Neural cell (in vitro differentiated cells): ENCODE measurements around the gene TLR6. TPM values are rescaled to one million over a fixed set of nuclear protein-coding genes. Genes with fewer than 3 reads are reported as not detected.

Experiments
- H2AFZ ChIP-seq: fragments of 200-600, 300-800 bp; sonication (generic), shearing (Covaris generic); 2 replicates; pipeline ENCODE4 v1.6.0; 2014; ENCODE audit warnings: low read depth, mild to moderate bottlenecking, antibody characterized with exemption, low read length, moderate library complexity
- H3F3A ChIP-seq: fragments of 200-600 bp; shearing (Covaris generic); 2 replicates; pipeline ENCODE4 v1.6.1; 2016; ENCODE audit warnings: mild to moderate bottlenecking, moderate library complexity, mixed read lengths, antibody characterized with exemption, low read length; ENCODE audit not compliant: insufficient read depth, poor library complexity, severe bottlenecking
- H3K27ac ChIP-seq: fragments of 200-600, 300-800 bp; sonication (generic), shearing (Covaris generic); 2 replicates; pipeline ENCODE4 v1.5.1; 2014; ENCODE audit warnings: mild to moderate bottlenecking, low read length, moderate library complexity
- H3K27me3 ChIP-seq: fragments of 300-800, 200-600 bp; sonication (generic), shearing (Covaris generic); 2 replicates; pipeline ENCODE4 v1.6.0; 2014; ENCODE audit warnings: mild to moderate bottlenecking, low read depth, low read length, moderate library complexity; ENCODE audit not compliant: insufficient read depth
- H3K36me3 ChIP-seq: fragments of 300-800, 200-600 bp; sonication (generic), shearing (Covaris generic); 2 replicates; pipeline ENCODE4 v1.5.1; 2014; ENCODE audit warnings: mild to moderate bottlenecking, antibody characterized with exemption, low read length, moderate library complexity; ENCODE audit not compliant: insufficient read depth
- H3K4me2 ChIP-seq: fragments of 300-800, 200-600 bp; sonication (generic), shearing (Covaris generic); 2 replicates; pipeline ENCODE4 v1.6.0; 2014; ENCODE audit warnings: mild to moderate bottlenecking, low read length
- H3K4me3 ChIP-seq: fragments of 300-800, 200-600 bp; sonication (generic), shearing (Covaris generic); 2 replicates; pipeline ENCODE4 v1.5.1; 2014; ENCODE audit warnings: mild to moderate bottlenecking, low read length, moderate library complexity
- H3K79me2 ChIP-seq: fragments of 200-600 bp; shearing (Covaris generic); replicated peaks from 2 replicates; pipeline ENCODE4 v1.6.0; 2014; ENCODE audit warnings: mild to moderate bottlenecking, low read length, moderate library complexity; ENCODE audit not compliant: insufficient read depth
- H3K9ac ChIP-seq: fragments of 300-800, 200-600 bp; sonication (generic), shearing (Covaris generic); 2 replicates; pipeline ENCODE4 v1.6.1; 2016; ENCODE audit warnings: mild to moderate bottlenecking, low read length, mixed read lengths
- H3K9me2 ChIP-seq: fragments of 200-600 bp; shearing (Covaris generic); 2 replicates; pipeline ENCODE4 v1.6.1; 2016; ENCODE audit warnings: mild to moderate bottlenecking, low read length, mixed read lengths; ENCODE audit not compliant: insufficient read depth
- H3K9me3 ChIP-seq: fragments of 200-600, 300-800 bp; sonication (generic), shearing (Covaris generic); 2 replicates; pipeline ENCODE4 v1.6.1; 2016; ENCODE audit warnings: mild to moderate bottlenecking, mixed run types, low read length, moderate library complexity, mixed read lengths
- H4K20me1 ChIP-seq: fragments of 200-600 bp; shearing (Covaris generic); 2 replicates; pipeline ENCODE4 v1.6.1; 2016; ENCODE audit warnings: mild to moderate bottlenecking, mixed run types; ENCODE audit not compliant: insufficient read depth
- CTCF ChIP-seq: fragments of 450-650 bp; IDR thresholded peaks from 2 replicates; pipeline ENCODE4 v1.5.1; 2014; ENCODE audit warnings: antibody characterized with exemption, mild to moderate bottlenecking, moderate library complexity; ENCODE audit not compliant: poor library complexity, severe bottlenecking
- EP300 ChIP-seq: fragments of 450-650 bp; conservative IDR thresholded peaks from 2 replicates; pipeline ENCODE4 v1.6.1; 2014; ENCODE audit warnings: antibody characterized with exemption, mild to moderate bottlenecking, moderate library complexity; ENCODE audit not compliant: poor library complexity, severe bottlenecking
- EZH2 ChIP-seq: fragments of 200-600, 300-800 bp; shearing (Covaris generic), sonication (generic); IDR thresholded peaks from 2 replicates; pipeline ENCODE4 v1.6.1; 2014; ENCODE audit warnings: antibody characterized with exemption, low read length, borderline replicate concordance, mild to moderate bottlenecking; ENCODE audit not compliant: insufficient read depth, poor library complexity, severe bottlenecking
- MXI1 ChIP-seq: fragments of 450-650 bp; conservative IDR thresholded peaks from 2 replicates; pipeline ENCODE4 v1.6.1; 2014; ENCODE audit warnings: antibody characterized with exemption, mild to moderate bottlenecking; ENCODE audit not compliant: poor library complexity, severe bottlenecking
- POLR2AphosphoS5 ChIP-seq: IDR thresholded peaks from 2 replicates; pipeline ENCODE4 v1.6.1; 2012
- RAD21 ChIP-seq: fragments of 450-650 bp; conservative IDR thresholded peaks from 2 replicates; pipeline ENCODE4 v1.6.1; 2014; ENCODE audit warnings: antibody characterized with exemption, mild to moderate bottlenecking, moderate library complexity
- SMC3 ChIP-seq: fragments of 450-650 bp; conservative IDR thresholded peaks from 2 replicates; pipeline ENCODE4 v1.6.1; 2014; ENCODE audit warnings: antibody characterized with exemption, mild to moderate bottlenecking, moderate library complexity; ENCODE audit not compliant: poor library complexity
- TAF1 ChIP-seq: IDR thresholded peaks from 2 replicates; pipeline ENCODE4 v1.6.1; 2012; ENCODE audit warnings: low read depth
- polyA plus RNA-seq: library from polyadenylated mRNA; depleted of rRNA; stranded (reverse); fragments of >200 nt; gene quantifications from 2 replicates; pipeline ENCODE4 v1.2.3, GENCODE V29; 2014
- TF ChIP-seq, protein P1 (sequence below): IDR thresholded peaks from 2 replicates; pipeline ENCODE4 v1.6.1; 2012; ENCODE audit warnings: borderline replicate concordance

The TLR6 gene
- polyA plus RNA-seq, 1 donor from 2014 or later, result not detected

DNA sequence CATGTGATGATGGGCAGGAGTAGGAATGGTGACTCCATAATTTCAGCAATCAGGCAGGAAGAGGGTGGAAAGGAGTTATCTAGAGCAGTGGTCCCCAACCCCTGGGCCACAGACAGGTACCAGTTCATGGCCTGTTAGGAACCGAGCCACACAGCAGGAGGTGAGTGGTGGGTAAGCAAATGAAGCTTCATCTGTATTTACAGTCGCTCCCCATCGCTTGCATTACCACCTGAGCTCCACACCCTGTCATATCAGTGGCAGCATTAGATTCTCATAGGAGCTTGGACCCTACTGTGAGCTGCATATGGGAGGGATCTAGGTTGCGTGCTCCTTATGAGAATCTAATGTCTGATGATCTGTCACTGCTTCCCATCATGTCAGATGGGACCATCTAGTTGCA is 72.5 kb downstream of the TLR6 start:
- Histone ChIP-seq H3K9me3 (no peaks in the 10 kb centered on the region), H3K36me3 (no peaks in the 10 kb centered on the region), H3K9ac (no peak overlapping the region), H3K4me3 (no peak overlapping the region), H2AFZ (no peak overlapping the region), H3K9me2 (no peaks in the 10 kb centered on the region), H3K27me3 (no peaks in the 10 kb centered on the region), H3K27ac (no peak overlapping the region), H3K79me2 (no peaks in the 10 kb centered on the region), H4K20me1 (no peaks in the 10 kb centered on the region), H3F3A (no peaks in the 10 kb centered on the region), H3K4me2 (no peak overlapping the region)
- TF ChIP-seq CTCF, result no peak
- no peak for TF ChIP-seq MXI1
- no peak for TF ChIP-seq RAD21
- TF ChIP-seq, protein P1, sequence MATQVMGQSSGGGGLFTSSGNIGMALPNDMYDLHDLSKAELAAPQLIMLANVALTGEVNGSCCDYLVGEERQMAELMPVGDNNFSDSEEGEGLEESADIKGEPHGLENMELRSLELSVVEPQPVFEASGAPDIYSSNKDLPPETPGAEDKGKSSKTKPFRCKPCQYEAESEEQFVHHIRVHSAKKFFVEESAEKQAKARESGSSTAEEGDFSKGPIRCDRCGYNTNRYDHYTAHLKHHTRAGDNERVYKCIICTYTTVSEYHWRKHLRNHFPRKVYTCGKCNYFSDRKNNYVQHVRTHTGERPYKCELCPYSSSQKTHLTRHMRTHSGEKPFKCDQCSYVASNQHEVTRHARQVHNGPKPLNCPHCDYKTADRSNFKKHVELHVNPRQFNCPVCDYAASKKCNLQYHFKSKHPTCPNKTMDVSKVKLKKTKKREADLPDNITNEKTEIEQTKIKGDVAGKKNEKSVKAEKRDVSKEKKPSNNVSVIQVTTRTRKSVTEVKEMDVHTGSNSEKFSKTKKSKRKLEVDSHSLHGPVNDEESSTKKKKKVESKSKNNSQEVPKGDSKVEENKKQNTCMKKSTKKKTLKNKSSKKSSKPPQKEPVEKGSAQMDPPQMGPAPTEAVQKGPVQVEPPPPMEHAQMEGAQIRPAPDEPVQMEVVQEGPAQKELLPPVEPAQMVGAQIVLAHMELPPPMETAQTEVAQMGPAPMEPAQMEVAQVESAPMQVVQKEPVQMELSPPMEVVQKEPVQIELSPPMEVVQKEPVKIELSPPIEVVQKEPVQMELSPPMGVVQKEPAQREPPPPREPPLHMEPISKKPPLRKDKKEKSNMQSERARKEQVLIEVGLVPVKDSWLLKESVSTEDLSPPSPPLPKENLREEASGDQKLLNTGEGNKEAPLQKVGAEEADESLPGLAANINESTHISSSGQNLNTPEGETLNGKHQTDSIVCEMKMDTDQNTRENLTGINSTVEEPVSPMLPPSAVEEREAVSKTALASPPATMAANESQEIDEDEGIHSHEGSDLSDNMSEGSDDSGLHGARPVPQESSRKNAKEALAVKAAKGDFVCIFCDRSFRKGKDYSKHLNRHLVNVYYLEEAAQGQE, result no peak
- no peak for TF ChIP-seq EP300
- no peak for TF ChIP-seq EZH2
- TF ChIP-seq POLR2AphosphoS5, result no peak
- TF ChIP-seq SMC3, result no peak
- no peak for TF ChIP-seq TAF1

- no peaks in the 10 kb centered on the region for H3K9me3 ChIP-seq
- no peaks in the 10 kb centered on the region for H3K36me3 ChIP-seq
- no peaks in the 10 kb centered on the region for H3K9me2 ChIP-seq
- H3K27me3 ChIP-seq, result no peaks in the 10 kb centered on the region
- no peak overlapping the region for H3K4me3 ChIP-seq
- H3K79me2 ChIP-seq, result no peaks in the 10 kb centered on the region
- H3K27ac ChIP-seq, result no peak overlapping the region
- no peaks in the 10 kb centered on the region for H4K20me1 ChIP-seq
- H3K9ac ChIP-seq, result no peak overlapping the region
- TF ChIP-seq SMC3 (no peak), POLR2AphosphoS5 (no peak), TAF1 (no peak), RAD21 (no peak), EP300 (no peak), CTCF (no peak), EZH2 (no peak), MXI1 (no peak)
- TF ChIP-seq, protein P1, result no peak
- no peak overlapping the region for H3K4me2 ChIP-seq
- no peaks in the 10 kb centered on the region for H3F3A ChIP-seq
- no peak overlapping the region for H2AFZ ChIP-seq
Measured at GRCh38 chr4:38783109-38783460, 73.5 kb downstream of the TLR6 start.
